AG08395 (cell line): ENCODE results near the gene ANXA3.
A peak's percentile ranks its signal among the peaks of the same experiment; 100 is the strongest.

Source experiments
- DNase-seq: peaks from one replicate; pipeline ENCODE4 v3.0.0; 2012; ENCODE audit warnings: mixed read lengths, low spot score

Gene ANXA3

GRCh38 chr4:78611215-78611558 lies 59.6 kb downstream of the ANXA3 start:
- no peak for DNase-seq

- peak; percentile 56 for DNase-seq
Measured at GRCh38 chr4:78612398-78613178, 61.0 kb downstream of the ANXA3 start.

- no peak for DNase-seq
Measured at GRCh38 chr4:78613522-78614321, 62.2 kb downstream of the ANXA3 start.

- peak; percentile 55 for DNase-seq
Measured at GRCh38 chr4:78616046-78616498, 64.5 kb downstream of the ANXA3 start.

- no peak for DNase-seq
Measured at GRCh38 chr4:78618436-78618835, 66.9 kb downstream of the ANXA3 start.

GRCh38 chr4:78621395-78621794 lies 69.8 kb downstream of the ANXA3 start:
- DNase-seq, result no peak

- DNase-seq, result peak; percentile 36
Measured at GRCh38 chr4:78622253-78622979, 70.8 kb downstream of the ANXA3 start.

GRCh38 chr4:78624048-78624447 lies 72.5 kb downstream of the ANXA3 start:
- no peak for DNase-seq

GRCh38 chr4:78625073-78625472 lies 73.5 kb downstream of the ANXA3 start:
- no peak for DNase-seq

- no peak for DNase-seq
Measured at GRCh38 chr4:78627046-78627965, 75.7 kb downstream of the ANXA3 start.

GRCh38 chr4:78627966-78628678 lies 76.6 kb downstream of the ANXA3 start:
- no peak for DNase-seq

DNA sequence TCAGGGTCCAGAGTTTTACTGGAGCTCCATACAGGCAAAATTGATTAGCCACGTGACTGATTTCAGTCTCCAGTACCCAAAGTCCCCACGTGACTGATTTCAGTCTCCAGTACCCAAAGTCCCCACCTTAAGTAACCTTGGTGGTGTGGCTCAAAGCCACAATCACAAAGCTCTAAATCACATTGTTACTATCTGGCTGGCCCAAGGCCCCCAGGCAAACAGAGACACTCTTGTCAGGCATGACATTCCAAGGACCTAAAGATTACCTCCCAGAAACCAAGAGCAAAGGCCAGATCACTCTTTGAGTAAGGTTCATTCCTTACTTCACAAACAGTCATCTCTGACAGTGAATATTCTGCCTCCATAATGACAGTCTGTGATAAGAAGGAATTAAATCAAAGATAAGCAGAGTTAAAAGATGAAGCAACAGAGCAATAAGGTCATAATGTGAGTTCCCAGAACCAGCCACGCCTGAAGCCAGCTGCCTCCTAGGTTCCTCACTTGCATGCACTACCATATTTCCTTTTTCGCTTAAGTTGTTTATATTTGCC lies 78.5 kb downstream of the ANXA3 start:
- no peak for DNase-seq

GRCh38 chr4:78630615-78631014 lies 79.0 kb downstream of the ANXA3 start:
- DNase-seq, result no peak

DNA sequence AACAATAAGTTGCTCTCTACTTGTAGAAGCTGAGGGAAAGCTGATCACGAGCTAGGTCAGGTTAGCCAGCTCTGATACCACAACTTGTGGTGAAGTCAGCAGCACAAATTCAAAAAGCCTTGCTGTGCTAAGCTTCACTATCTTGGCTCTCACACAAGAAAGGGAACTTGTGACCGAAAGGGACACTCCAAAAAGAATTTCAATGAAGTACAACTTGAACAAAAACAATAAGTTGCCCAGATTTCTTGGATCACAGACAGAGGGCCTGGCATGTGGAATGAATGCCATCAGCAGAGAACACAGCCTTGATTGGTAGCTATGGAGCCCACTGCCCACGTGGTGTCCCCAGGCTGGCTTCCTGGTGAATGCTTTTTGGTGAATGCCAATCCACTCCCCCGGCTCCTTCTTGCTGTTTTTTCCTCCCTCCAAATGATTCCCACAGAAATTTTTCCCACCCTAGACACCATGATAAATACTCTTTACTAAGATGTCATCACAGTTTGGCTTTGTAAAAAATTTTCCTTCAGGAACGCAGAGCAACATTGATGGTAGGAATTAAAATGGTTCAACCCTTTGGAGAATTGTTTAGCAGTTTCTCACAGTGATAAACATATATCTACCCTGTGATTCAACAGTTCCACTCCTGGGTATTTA lies 82.6 kb downstream of the ANXA3 start:
- DNase-seq, result peak; percentile 38

DNA sequence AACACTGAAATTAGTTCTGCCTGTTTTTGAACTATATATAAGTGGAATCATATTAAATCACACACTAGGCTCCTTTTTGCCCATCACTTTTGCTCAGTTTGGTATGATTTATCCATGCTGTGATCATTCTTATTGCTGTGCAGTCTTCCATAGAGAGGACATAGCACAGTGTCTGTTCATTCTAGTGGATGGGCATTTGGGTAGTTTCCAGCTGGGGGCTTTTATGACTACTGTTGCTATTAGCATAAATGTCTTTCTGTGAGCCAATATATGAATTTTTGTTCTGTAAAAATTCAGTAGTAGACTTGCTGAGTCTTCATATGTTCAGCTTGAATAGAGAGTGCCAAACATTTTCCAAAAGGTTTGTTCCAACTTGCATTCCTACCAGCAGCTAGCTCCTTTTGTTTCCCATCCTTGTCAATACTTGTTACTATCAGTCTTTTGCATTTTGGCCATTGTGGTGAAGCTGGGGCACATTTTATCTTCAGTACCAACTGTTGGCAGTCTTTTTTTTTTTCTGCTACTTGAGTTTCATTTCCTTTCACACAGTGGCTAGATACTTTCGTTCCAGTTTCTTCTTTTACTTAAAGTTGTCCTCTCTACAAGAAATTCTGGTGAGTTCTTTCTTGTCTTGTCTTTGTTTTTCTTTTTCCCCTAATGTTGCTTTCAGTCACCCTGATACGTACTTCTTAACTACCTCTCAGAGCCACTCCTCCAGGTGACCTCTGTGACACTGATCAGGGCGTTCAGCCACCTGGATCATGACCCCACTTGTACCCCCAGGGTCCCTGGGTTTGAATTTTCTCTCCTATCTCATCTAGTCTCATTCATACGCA lies 87.0 kb downstream of the ANXA3 start:
- DNase-seq, result no peak

- no peak for DNase-seq
Measured at GRCh38 chr4:78640714-78641113, 89.1 kb downstream of the ANXA3 start.

DNA sequence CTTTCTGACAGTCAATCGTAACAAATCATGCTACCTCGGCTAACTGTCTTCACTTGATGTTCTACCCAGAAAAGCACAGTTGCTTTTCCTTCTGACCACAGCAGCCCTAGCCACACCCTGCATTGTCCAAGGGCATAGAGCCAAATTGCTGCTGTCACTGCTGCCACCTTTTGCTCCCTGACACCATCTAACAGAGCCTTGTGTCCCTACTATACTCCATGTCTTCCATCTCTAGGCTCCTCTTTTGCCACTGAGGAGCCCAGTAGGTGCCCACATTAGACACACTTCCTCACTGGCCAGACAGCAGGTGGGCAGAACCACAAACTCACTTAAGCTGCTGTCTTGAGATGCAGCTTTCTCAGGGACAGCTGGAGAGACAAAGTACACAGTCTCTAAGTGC lies 91.4 kb downstream of the ANXA3 start:
- no peak for DNase-seq

DNA sequence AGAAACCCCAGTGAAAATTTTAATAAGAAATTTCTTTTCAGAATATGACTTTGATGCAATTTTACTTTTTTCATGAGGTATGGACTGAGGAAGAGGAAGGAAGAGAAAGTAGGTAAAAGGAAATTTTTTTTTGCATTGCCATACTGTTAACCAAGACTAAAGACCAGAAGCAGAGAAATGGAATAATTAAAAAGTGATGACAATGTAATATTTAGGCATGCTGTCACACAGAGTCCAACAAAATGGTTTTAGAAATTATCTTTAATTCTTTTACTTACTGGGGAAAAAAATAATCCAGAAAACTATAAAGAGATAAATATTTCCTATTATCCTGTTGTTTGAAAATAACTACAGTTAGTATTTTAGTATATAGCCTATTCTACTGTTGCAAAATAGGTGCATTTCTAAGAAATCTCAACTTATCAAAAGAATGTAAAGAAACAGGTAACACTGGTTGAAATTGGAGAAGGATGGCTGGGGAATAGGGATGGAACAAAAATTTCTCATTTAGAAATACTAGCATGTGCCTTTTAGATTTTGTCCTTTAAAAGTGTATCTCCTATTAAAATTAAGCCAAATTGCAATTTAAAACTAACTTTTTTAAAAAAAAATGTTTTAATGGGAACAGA lies 92.6 kb downstream of the ANXA3 start:
- DNase-seq, result no peak
